Measurements from ENCODE around the gene ERC1.

ERC1 gene

GRCh38 chr12:1395421-1395955 lies 404.5 kb downstream of the ERC1 start:
- Histone ChIP-seq H4K20me1 (ENCODE audit: control insufficient read depth, insufficient read depth, low read depth, low read length) (no peaks in the 10 kb centered on the region), H3F3A (ENCODE audit: control insufficient read depth, insufficient read depth) (no peaks in the 10 kb centered on the region), H3K4me1 (ENCODE audit: control insufficient read depth, low read length) (no peaks in the 10 kb centered on the region), H3K27ac (ENCODE audit: low read depth, low read length) (no peak overlapping the region), H3K27me3 (ENCODE audit: control insufficient read depth, low read length) (no peaks in the 10 kb centered on the region), H3K9me2 (replicated peaks; ENCODE audit: control insufficient read depth, low read length) (no peaks in the 10 kb centered on the region), H3K79me2 (ENCODE audit: control insufficient read depth, low read length) (no peaks in the 10 kb centered on the region), H3K4me2 (ENCODE audit: low read length) (no peak overlapping the region), H3K4me3 (ENCODE audit: low read length) (no peak overlapping the region), H3K9me3 (ENCODE audit: control insufficient read depth, insufficient read depth, low read length) (peaks cover 8% of the 10 kb centered on the region; the same call in 1 of the 2 replicates), H3K36me3 (ENCODE audit: control insufficient read depth, low read length) (no peaks in the 10 kb centered on the region; the same call in 1 of the 2 replicates)
- TF ChIP-seq CTCF (IDR thresholded peaks at IDR 0.05; ENCODE audit: low read depth, low read length, poor library complexity, severe bottlenecking) (no peak), EZH2phosphoT487 (IDR thresholded peaks at IDR 0.05; ENCODE audit: borderline replicate concordance, low read length) (no peak)

- TF ChIP-seq CTCF (IDR thresholded peaks at IDR 0.05; ENCODE audit: low read depth, low read length, poor library complexity, severe bottlenecking) (no peak), EZH2phosphoT487 (IDR thresholded peaks at IDR 0.05; ENCODE audit: borderline replicate concordance, low read length) (no peak)
- no peaks in the 10 kb centered on the region for H3K4me1 ChIP-seq (ENCODE audit: control insufficient read depth, low read length)
- no peak overlapping the region for H3K4me2 ChIP-seq (ENCODE audit: low read length)
- H3K4me3 ChIP-seq (ENCODE audit: low read length) = no peak overlapping the region
- no peaks in the 10 kb centered on the region for H3K9me2 ChIP-seq (replicated peaks; ENCODE audit: control insufficient read depth, low read length)
- H3K27ac ChIP-seq (ENCODE audit: low read depth, low read length) = no peak overlapping the region
- H3K36me3 ChIP-seq (ENCODE audit: control insufficient read depth, low read length) = no peaks in the 10 kb centered on the region
- no peaks in the 10 kb centered on the region for H3K79me2 ChIP-seq (ENCODE audit: control insufficient read depth, low read length)
- H3K9me3 ChIP-seq (ENCODE audit: control insufficient read depth, insufficient read depth, low read length) = no peaks in the 10 kb centered on the region
- no peaks in the 10 kb centered on the region for H3K27me3 ChIP-seq (ENCODE audit: control insufficient read depth, low read length)
- H3F3A ChIP-seq (ENCODE audit: control insufficient read depth, insufficient read depth) = no peaks in the 10 kb centered on the region
- no peaks in the 10 kb centered on the region for H4K20me1 ChIP-seq (ENCODE audit: control insufficient read depth, insufficient read depth, low read depth, low read length)
Observed at GRCh38 chr12:1398673-1399072, 407.6 kb downstream of the ERC1 start.

- Histone ChIP-seq H3K27me3 (ENCODE audit: control insufficient read depth, low read length) (no peaks in the 10 kb centered on the region), H3K36me3 (ENCODE audit: control insufficient read depth, low read length) (no peaks in the 10 kb centered on the region), H3K79me2 (ENCODE audit: control insufficient read depth, low read length) (no peaks in the 10 kb centered on the region), H4K20me1 (ENCODE audit: control insufficient read depth, insufficient read depth, low read depth, low read length) (no peaks in the 10 kb centered on the region), H3F3A (ENCODE audit: control insufficient read depth, insufficient read depth) (no peaks in the 10 kb centered on the region), H3K4me3 (ENCODE audit: low read length) (no peak overlapping the region), H3K4me1 (ENCODE audit: control insufficient read depth, low read length) (no peaks in the 10 kb centered on the region), H3K9me3 (ENCODE audit: control insufficient read depth, insufficient read depth, low read length) (no peaks in the 10 kb centered on the region), H3K4me2 (ENCODE audit: low read length) (no peak overlapping the region), H3K27ac (ENCODE audit: low read depth, low read length) (no peak overlapping the region), H3K9me2 (replicated peaks; ENCODE audit: control insufficient read depth, low read length) (no peaks in the 10 kb centered on the region)
- TF ChIP-seq CTCF (IDR thresholded peaks at IDR 0.05; ENCODE audit: low read depth, low read length, poor library complexity, severe bottlenecking) (no peak), EZH2phosphoT487 (IDR thresholded peaks at IDR 0.05; ENCODE audit: borderline replicate concordance, low read length) (no peak)
Observed at GRCh38 chr12:1401891-1402290, 410.9 kb downstream of the ERC1 start.

Data from DOHH2 (cell line).